Heart left ventricle (tissue), 13 donors: ENCODE measurements around the gene TGFB3.

ENCODE experiments used
- CTCF ChIP-seq, 12 donors: fragments of 200-600 bp; sonication (generic) in 4 of 12; IDR thresholded peaks; one replicate each; pipeline versions ENCODE4 v1.5.0 to v1.8.0; 2018 to 2022; ENCODE audit warnings: antibody characterized with exemption in 12 of 12, mild to moderate bottlenecking in 5 of 12
- POLR2A ChIP-seq, 2 donors: fragments of 450-650 bp; IDR thresholded peaks; one replicate each; pipeline ENCODE4 v1.6.1; 2017; ENCODE audit warnings: antibody characterized with exemption in 2 of 2, mild to moderate bottlenecking in 2 of 2, moderate library complexity in 2 of 2
- donor health status: ischemic (EF 13 %, LVEDD 7.1; RV severe dilation, severe dysfunction).
- donor health status: DM: no; HTN: yes; CAD: no.
- donor health status: DM: no; HTN: no; CAD: no.
- donor health status: ischemic (EF 25% LVEDD 6.9; RV normal size, moderate dysfunction).
- donor health status: ischemic (EF 25% LVEDD 5.7; RV mildly dilated, moderate dysfunction).
- donor health status: ischemic (EF 35%, LVEDD 5.7; RV mildly dilated, moderate dysfunction).
- donor health status: nonischemic (EF 11% LVEDD 7.7; RV severe dilation, severe dysfunction).
- donor health status: DM: yes; HTN: yes; CAD: no.
- donor health status: PGD.
- donor health status: ischemic (EF 29% LVEDD 5.4; RV normal size, mild dysfunction).
- donor health status: nonischemic (EF 23%, LVEDD 6.1; RV moderate dilation, normal function).

- TF ChIP-seq POLR2A (IDR thresholded peaks at IDR 0.05) (no peak), CTCF (IDR thresholded peaks at IDR 0.05) (no peak)
These were observed 8.5 kb upstream of the TGFB3 start for GRCh38 chr14:75990297-75990696.
